ENCODE data around the gene NIPAL3.

DNA sequence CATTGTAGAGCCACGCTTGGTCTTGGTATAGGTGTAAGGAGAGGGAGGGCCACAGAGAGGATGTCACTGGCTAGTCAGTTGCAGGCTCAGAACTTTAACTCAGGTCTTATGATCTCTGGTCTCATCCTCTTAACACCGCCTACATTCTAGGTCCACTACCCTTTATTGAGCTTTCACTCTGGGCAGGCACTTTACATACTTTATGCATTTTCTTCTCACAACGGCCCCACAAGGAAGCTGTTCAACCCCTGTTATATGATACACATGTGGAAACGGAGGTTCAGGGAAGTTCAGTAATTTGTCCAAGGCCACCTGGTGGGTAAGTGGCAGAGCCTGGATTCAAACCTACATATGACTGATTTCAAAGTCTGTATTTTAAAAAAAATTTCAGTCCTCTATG is 61.7 kb downstream of the NIPAL3 start:
- TF ChIP-seq POLR2AphosphoS5 (IDR thresholded peaks at IDR 0.05; ENCODE audit: insufficient read depth, low read depth, low read length), result no peak
- TF ChIP-seq, protein P1, sequence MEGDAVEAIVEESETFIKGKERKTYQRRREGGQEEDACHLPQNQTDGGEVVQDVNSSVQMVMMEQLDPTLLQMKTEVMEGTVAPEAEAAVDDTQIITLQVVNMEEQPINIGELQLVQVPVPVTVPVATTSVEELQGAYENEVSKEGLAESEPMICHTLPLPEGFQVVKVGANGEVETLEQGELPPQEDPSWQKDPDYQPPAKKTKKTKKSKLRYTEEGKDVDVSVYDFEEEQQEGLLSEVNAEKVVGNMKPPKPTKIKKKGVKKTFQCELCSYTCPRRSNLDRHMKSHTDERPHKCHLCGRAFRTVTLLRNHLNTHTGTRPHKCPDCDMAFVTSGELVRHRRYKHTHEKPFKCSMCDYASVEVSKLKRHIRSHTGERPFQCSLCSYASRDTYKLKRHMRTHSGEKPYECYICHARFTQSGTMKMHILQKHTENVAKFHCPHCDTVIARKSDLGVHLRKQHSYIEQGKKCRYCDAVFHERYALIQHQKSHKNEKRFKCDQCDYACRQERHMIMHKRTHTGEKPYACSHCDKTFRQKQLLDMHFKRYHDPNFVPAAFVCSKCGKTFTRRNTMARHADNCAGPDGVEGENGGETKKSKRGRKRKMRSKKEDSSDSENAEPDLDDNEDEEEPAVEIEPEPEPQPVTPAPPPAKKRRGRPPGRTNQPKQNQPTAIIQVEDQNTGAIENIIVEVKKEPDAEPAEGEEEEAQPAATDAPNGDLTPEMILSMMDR (IDR thresholded peaks at IDR 0.05; ENCODE audit: extremely low read depth in 1 of 2, insufficient read depth in 1 of 2, low read depth in 1 of 2, low read length in 2 of 2), result no peak
